Stimulated activated CD4-positive, alpha-beta T cell treated with anti-CD3 and anti-CD28 coated beads, Interleukin-2, amount 100 ng/mL, for 4 hours (primary cell): Measurements from ENCODE around the gene CNKSR3.

Source experiments
- DNase-seq: peaks from one replicate; pipeline ENCODE4 v3.0.0-alpha.2; 2020; ENCODE audit warnings: low read depth

Gene CNKSR3

GRCh38 chr6:154345811-154346210 lies 164.7 kb downstream of the CNKSR3 start:
- no peak for DNase-seq

GRCh38 chr6:154343473-154344308 lies 166.8 kb downstream of the CNKSR3 start:
- no peak for DNase-seq

GRCh38 chr6:154341871-154342270 lies 168.6 kb downstream of the CNKSR3 start:
- DNase-seq = no peak

GRCh38 chr6:154341336-154341735 lies 169.1 kb downstream of the CNKSR3 start:
- DNase-seq = no peak
